Liver (tissue), 2 donors: Measurements from ENCODE around the gene EMX1.

Experiments used
- CTCF ChIP-seq: fragments of 150-350 bp; IDR thresholded peaks from 2 replicates; pipeline ENCODE4 v1.5.1; 2017; ENCODE audit warnings: improper control_type of control experiment, low read depth, low read length; ENCODE audit not compliant: missing input control
- REST ChIP-seq: IDR thresholded peaks from 2 replicates; pipeline ENCODE4 v1.6.1; 2016; ENCODE audit warnings: antibody characterized with exemption, mild to moderate bottlenecking
- donor health status: healthy.

GRCh38 chr2:72952110-72952823 lies 34.9 kb downstream of the EMX1 start:
- no peak for TF ChIP-seq CTCF
- no peak for TF ChIP-seq REST
